Activated naive CD8-positive, alpha-beta T cell treated with anti-CD3 and anti-CD28 coated beads, Interleukin-2, amount 50 U/mL, for 24 hours (primary cell): ENCODE measurements around the gene TSPEAR.
"Not testable (repeated sequence)": the region's sequence is repeated elsewhere in the genome, so short reads cannot be mapped to it uniquely, and the experiment has no call there.

Source experiments
- ATAC-seq: fragments of 150-1000 bp; cut with Tn5 transposase; one replicate; pipeline ENCODE4 v1.10.0; 2021
- DNase-seq: peaks from one replicate; pipeline ENCODE4 v3.0.0; 2021
- H3K27ac Mint-ChIP-seq: one replicate; pipeline ENCODE4 v1.8.0; 2021; ENCODE audit warnings: mild to moderate bottlenecking, mixed read lengths
- H3K27me3 Mint-ChIP-seq: one replicate; pipeline ENCODE4 v1.8.0; 2021; ENCODE audit warnings: mixed read lengths
- H3K36me3 Mint-ChIP-seq: one replicate; pipeline ENCODE4 v1.8.0; 2021; ENCODE audit warnings: low read depth, mixed read lengths
- H3K4me1 Mint-ChIP-seq: one replicate; pipeline ENCODE4 v1.8.0; 2021; ENCODE audit warnings: mixed read lengths
- H3K4me3 Mint-ChIP-seq: one replicate; pipeline ENCODE4 v1.8.0; 2021; ENCODE audit warnings: mild to moderate bottlenecking, moderate library complexity, mixed read lengths
- H3K9me3 Mint-ChIP-seq: one replicate; pipeline ENCODE4 v1.8.0; 2021; ENCODE audit warnings: mixed read lengths

The TSPEAR gene

GRCh38 chr21:44653656-44654575 lies 57.5 kb downstream of the TSPEAR start:
- Mint-ChIP-seq H3K27ac (no peak overlapping the region), H3K27me3 (no peaks in the 10 kb centered on the region), H3K4me3 (no peak overlapping the region), H3K36me3 (peaks cover 6% of the 10 kb centered on the region), H3K4me1 (peaks cover 45% of the 10 kb centered on the region), H3K9me3 (peaks cover 17% of the 10 kb centered on the region)
- DNase-seq: peak; percentile 31
- peak; percentile 26 for ATAC-seq

GRCh38 chr21:44653123-44653522 lies 58.2 kb downstream of the TSPEAR start:
- DNase-seq (no peak), ATAC-seq (no peak)
- H3K9me3 Mint-ChIP-seq: peaks cover 17% of the 10 kb centered on the region
- no peak overlapping the region for H3K4me3 Mint-ChIP-seq
- no peaks in the 10 kb centered on the region for H3K27me3 Mint-ChIP-seq
- H3K4me1 Mint-ChIP-seq: peaks cover 37% of the 10 kb centered on the region
- no peak overlapping the region for H3K27ac Mint-ChIP-seq
- peaks cover 6% of the 10 kb centered on the region for H3K36me3 Mint-ChIP-seq

- H3K4me1 Mint-ChIP-seq: peaks cover 18% of the 10 kb centered on the region
- DNase-seq (no peak), ATAC-seq (no peak)
- H3K4me3 Mint-ChIP-seq: no peak overlapping the region
- H3K27me3 Mint-ChIP-seq: no peaks in the 10 kb centered on the region
- peaks cover 4% of the 10 kb centered on the region for H3K9me3 Mint-ChIP-seq
- no peak overlapping the region for H3K27ac Mint-ChIP-seq
- H3K36me3 Mint-ChIP-seq: no peaks in the 10 kb centered on the region
Observed at GRCh38 chr21:44650973-44651675, 60.2 kb downstream of the TSPEAR start.

- Mint-ChIP-seq H3K36me3 (peaks cover 2% of the 10 kb centered on the region), H3K9me3 (no peaks in the 10 kb centered on the region), H3K4me3 (no peak overlapping the region), H3K27ac (no peak overlapping the region), H3K27me3 (no peaks in the 10 kb centered on the region), H3K4me1 (peaks cover 18% of the 10 kb centered on the region)
- no peak for DNase-seq
- ATAC-seq: no peak
Observed at GRCh38 chr21:44650265-44650972, 61.0 kb downstream of the TSPEAR start.

GRCh38 chr21:44649521-44650100 lies 61.8 kb downstream of the TSPEAR start:
- H3K4me1 Mint-ChIP-seq: peaks cover 11% of the 10 kb centered on the region
- DNase-seq (no peak), ATAC-seq (no peak)
- H3K27me3 Mint-ChIP-seq: no peaks in the 10 kb centered on the region
- no peak overlapping the region for H3K27ac Mint-ChIP-seq
- no peak overlapping the region for H3K4me3 Mint-ChIP-seq
- H3K36me3 Mint-ChIP-seq: peaks cover 6% of the 10 kb centered on the region
- H3K9me3 Mint-ChIP-seq: peaks cover 6% of the 10 kb centered on the region

GRCh38 chr21:44648557-44649311 lies 62.6 kb downstream of the TSPEAR start:
- peaks cover 3% of the 10 kb centered on the region for H3K4me1 Mint-ChIP-seq
- H3K9me3 Mint-ChIP-seq: peaks cover 15% of the 10 kb centered on the region
- no peak overlapping the region for H3K27ac Mint-ChIP-seq
- ATAC-seq (no peak), DNase-seq (no peak)
- H3K27me3 Mint-ChIP-seq: no peaks in the 10 kb centered on the region
- H3K4me3 Mint-ChIP-seq: no peak overlapping the region
- H3K36me3 Mint-ChIP-seq: peaks cover 12% of the 10 kb centered on the region

GRCh38 chr21:44647222-44647552 lies 64.2 kb downstream of the TSPEAR start:
- Mint-ChIP-seq H3K4me1 (no peaks in the 10 kb centered on the region), H3K27me3 (no peaks in the 10 kb centered on the region), H3K36me3 (peaks cover 17% of the 10 kb centered on the region), H3K27ac (no peak overlapping the region), H3K9me3 (peaks cover 27% of the 10 kb centered on the region), H3K4me3 (no peak overlapping the region)
- DNase-seq (no peak), ATAC-seq (no peak)

GRCh38 chr21:44646366-44647221 lies 64.8 kb downstream of the TSPEAR start, which contains the start of gene KRTAP10-11:
TSS of gene KRTAP10-11 (plus strand) at chr21:44646414. CDS start at chr21:44646459, 45 bp downstream.
- not testable (repeated sequence) for DNase-seq, H3K4me1 Mint-ChIP-seq, ATAC-seq, H3K27ac Mint-ChIP-seq, H3K27me3 Mint-ChIP-seq, H3K4me3 Mint-ChIP-seq
- peaks cover 17% of the 10 kb centered on the region for H3K36me3 Mint-ChIP-seq
- peaks cover 30% of the 10 kb centered on the region for H3K9me3 Mint-ChIP-seq

- H3K27me3 Mint-ChIP-seq: no peaks in the 10 kb centered on the region
- H3K4me1 Mint-ChIP-seq: no peaks in the 10 kb centered on the region
- peaks cover 17% of the 10 kb centered on the region for H3K36me3 Mint-ChIP-seq
- no peak for DNase-seq
- peaks cover 38% of the 10 kb centered on the region for H3K9me3 Mint-ChIP-seq
- no peak overlapping the region for H3K4me3 Mint-ChIP-seq
- no peak overlapping the region for H3K27ac Mint-ChIP-seq
- ATAC-seq: no peak
Observed at GRCh38 chr21:44644878-44645277, 66.5 kb downstream of the TSPEAR start.

- no peaks in the 10 kb centered on the region for H3K27me3 Mint-ChIP-seq
- DNase-seq (no peak), ATAC-seq (no peak)
- no peak overlapping the region for H3K4me3 Mint-ChIP-seq
- H3K36me3 Mint-ChIP-seq: peaks cover 17% of the 10 kb centered on the region
- H3K27ac Mint-ChIP-seq: no peak overlapping the region
- H3K9me3 Mint-ChIP-seq: peaks cover 38% of the 10 kb centered on the region
- H3K4me1 Mint-ChIP-seq: no peaks in the 10 kb centered on the region
Observed at GRCh38 chr21:44643741-44644310, 67.5 kb downstream of the TSPEAR start.

GRCh38 chr21:44640761-44641160 lies 70.6 kb downstream of the TSPEAR start:
- Mint-ChIP-seq H3K27ac (no peak overlapping the region), H3K36me3 (peaks cover 17% of the 10 kb centered on the region)

GRCh38 chr21:44639331-44639655 lies 72.1 kb downstream of the TSPEAR start:
- Mint-ChIP-seq H3K27me3 (no peaks in the 10 kb centered on the region), H3K4me1 (no peaks in the 10 kb centered on the region), H3K36me3 (peaks cover 10% of the 10 kb centered on the region), H3K4me3 (no peak overlapping the region), H3K27ac (no peak overlapping the region), H3K9me3 (peaks cover 34% of the 10 kb centered on the region)
- no peak for ATAC-seq
- DNase-seq: no peak

More at GRCh38 chr21:44640761-44641160, 70.6 kb downstream of the TSPEAR start:
- Mint-ChIP-seq H3K4me3 (no peak overlapping the region), H3K27me3 (no peaks in the 10 kb centered on the region), H3K9me3 (peaks cover 38% of the 10 kb centered on the region), H3K4me1 (no peaks in the 10 kb centered on the region)
- DNase-seq: no peak
- no peak for ATAC-seq
